Keratinocyte (primary cell): ENCODE results near the gene APOC1.
"Not testable (repeated sequence)": the region's sequence is repeated elsewhere in the genome, so short reads cannot be mapped to it uniquely, and the experiment has no call there.

ENCODE experiments used
- CTCF ChIP-seq, 3 experiments: IDR thresholded peaks in 1 of 3; conservative IDR thresholded peaks in 1 of 3; optimal IDR thresholded peaks in 1 of 3; 2 replicates in 2 of 3; 3 replicates in 1 of 3; pipeline versions ENCODE3 to v1.5.1; 2011; ENCODE audit warnings: low read length in 3 of 3, mild to moderate bottlenecking in 3 of 3, moderate library complexity in 2 of 3, control low read depth in 1 of 3, inconsistent platforms in 1 of 3; ENCODE audit not compliant: insufficient read depth in 2 of 3; ENCODE audit errors: extremely low read depth in 1 of 3
- EZH2 ChIP-seq: IDR thresholded peaks from one replicate; pipeline ENCODE4 v1.6.1; 2012; ENCODE audit warnings: inconsistent platforms, mild to moderate bottlenecking, low read length, moderate library complexity

GRCh38 chr19:44882619-44883397 is 31.6 kb upstream of the APOC1 start:
- not testable (repeated sequence) for TF ChIP-seq CTCF (optimal IDR thresholded peaks at IDR 0.05 in 1 of 3, IDR thresholded peaks at IDR 0.05 in 1 of 3, conservative IDR thresholded peaks at IDR 0.05 in 1 of 3; ENCODE audit: extremely low read depth in 1 of 3, insufficient read depth in 2 of 3, low read length in 3 of 3); EZH2
